GM23338 (cell line): ENCODE measurements around the gene GPR119. TPM values are rescaled to one million over a fixed set of nuclear protein-coding genes. Genes with fewer than 3 reads are reported as not detected.

Source experiments
- ATAC-seq: fragments of 200-7000 bp; cut with Tn5 transposase; 3 replicates; pipeline ENCODE4 v1.9.1; 2020
- DNase-seq: peaks from one replicate; pipeline ENCODE4 v3.0.0-alpha.2; 2015; ENCODE audit warnings: low spot score
- H2AFZ ChIP-seq: fragments of 200-600 bp; sonication (generic); 2 replicates; pipeline ENCODE4 v1.8.0; 2016; ENCODE audit warnings: antibody characterized with exemption, mild to moderate bottlenecking, moderate library complexity
- H3F3A ChIP-seq: fragments of 200-600 bp; sonication (generic); replicated peaks from 2 replicates; pipeline ENCODE4 v1.8.0; 2017; ENCODE audit warnings: antibody characterized with exemption, mixed run types, low read depth
- H3K27ac ChIP-seq: fragments of 200-600 bp; sonication (generic); 2 replicates; pipeline ENCODE4 v1.6.1; 2016; ENCODE audit warnings: low read depth
- H3K27me3 ChIP-seq: fragments of 200-600 bp; sonication (generic); 2 replicates; pipeline ENCODE4 v1.8.0; 2016; ENCODE audit warnings: mild to moderate bottlenecking, mixed run types, moderate library complexity; ENCODE audit not compliant: insufficient read depth
- H3K36me3 ChIP-seq: fragments of 200-600 bp; sonication (generic); 2 replicates; pipeline ENCODE4 v1.8.0; 2016; ENCODE audit warnings: mild to moderate bottlenecking; ENCODE audit not compliant: insufficient read depth
- H3K4me1 ChIP-seq: fragments of 200-600 bp; sonication (generic); 2 replicates; pipeline ENCODE4 v1.8.0; 2016; ENCODE audit warnings: mild to moderate bottlenecking, moderate library complexity; ENCODE audit not compliant: insufficient read depth
- H3K4me2 ChIP-seq: fragments of 200-600 bp; sonication (generic); 2 replicates; pipeline ENCODE4 v1.7.1; 2017; ENCODE audit warnings: mixed run types
- H3K4me3 ChIP-seq: fragments of 200-600 bp; sonication (generic); 2 replicates; pipeline ENCODE4 v1.6.1; 2016; ENCODE audit warnings: mixed run types
- H3K79me2 ChIP-seq: fragments of 200-600 bp; sonication (generic); replicated peaks from 2 replicates; pipeline ENCODE4 v1.8.0; 2017; ENCODE audit warnings: mild to moderate bottlenecking; ENCODE audit not compliant: insufficient read depth
- H3K9me2 ChIP-seq: fragments of 200-600 bp; sonication (generic); 2 replicates; pipeline ENCODE4 v1.8.0; 2017; ENCODE audit not compliant: insufficient read depth
- H4K20me1 ChIP-seq: fragments of 200-600 bp; sonication (generic); replicated peaks from 2 replicates; pipeline ENCODE4 v1.8.0; 2017; ENCODE audit warnings: mild to moderate bottlenecking; ENCODE audit not compliant: insufficient read depth
- H3K27ac Mint-ChIP-seq: 2 replicates; pipeline ENCODE4 v1.8.0; 2020; ENCODE audit warnings: inconsistent platforms, mild to moderate bottlenecking, moderate library complexity, mixed read lengths
- H3K27me3 Mint-ChIP-seq: 3 replicates; pipeline ENCODE4 v1.8.0; 2022; ENCODE audit warnings: low read depth, mild to moderate bottlenecking, moderate library complexity, mixed read lengths, inconsistent platforms; ENCODE audit not compliant: insufficient read depth, poor library complexity
- H3K36me3 Mint-ChIP-seq: 3 replicates; pipeline ENCODE4 v1.8.0; 2021; ENCODE audit warnings: low read depth, mild to moderate bottlenecking, inconsistent platforms, moderate library complexity, mixed read lengths
- H3K4me1 Mint-ChIP-seq: 3 replicates; pipeline ENCODE4 v1.8.0; 2020; ENCODE audit warnings: mild to moderate bottlenecking, inconsistent platforms, mixed read lengths
- H3K4me3 Mint-ChIP-seq: 3 replicates; pipeline ENCODE4 v1.8.0; 2021; ENCODE audit warnings: moderate library complexity, mild to moderate bottlenecking, inconsistent platforms, mixed read lengths
- H3K9me3 Mint-ChIP-seq: 3 replicates; pipeline ENCODE4 v1.8.0; 2020; ENCODE audit warnings: moderate library complexity, mild to moderate bottlenecking, inconsistent platforms, mixed read lengths
- CREB1 ChIP-seq: fragments of 250-450 bp; sonication (Bioruptor Pico); IDR thresholded peaks from 2 replicates; pipeline ENCODE4 v1.5.0; 2020; ENCODE audit warnings: low read depth, mild to moderate bottlenecking, moderate library complexity
- CTCF ChIP-seq, 2 experiments: fragments of 200-600 bp in 1 of 2; sonication (generic) in 1 of 2; conservative IDR thresholded peaks; 2 replicates each; pipeline versions ENCODE4 v1.5.1 to v1.6.1; 2016 to 2017; ENCODE audit warnings: antibody characterized with exemption in 2 of 2, low read depth in 2 of 2, mild to moderate bottlenecking in 2 of 2, moderate library complexity in 1 of 2
- EZH2 ChIP-seq: fragments of 200-600 bp; sonication (generic); IDR thresholded peaks from one replicate; pipeline ENCODE4 v1.8.0; 2017; ENCODE audit warnings: antibody characterized with exemption, mild to moderate bottlenecking, low read depth; ENCODE audit not compliant: unreplicated experiment
- EZH2phosphoT487 ChIP-seq: fragments of 200-600 bp; sonication (generic); IDR thresholded peaks from one replicate; pipeline ENCODE4 v1.8.1; 2018; ENCODE audit warnings: antibody characterized with exemption; ENCODE audit not compliant: unreplicated experiment
- NANOG ChIP-seq: IDR thresholded peaks from 2 replicates; pipeline ENCODE4 v1.6.1; 2016; ENCODE audit warnings: antibody characterized with exemption, borderline replicate concordance
- POLR2AphosphoS5 ChIP-seq: IDR thresholded peaks from 2 replicates; pipeline ENCODE4 v1.6.1; 2016; ENCODE audit warnings: antibody characterized with exemption, low read depth
- REST ChIP-seq: IDR thresholded peaks from one replicate; pipeline ENCODE4 v1.6.1; 2018; ENCODE audit warnings: antibody characterized with exemption; ENCODE audit not compliant: unreplicated experiment
- polyA plus RNA-seq: library from polyadenylated mRNA; unstranded; fragments of >200 nt; fragmentation: Nextera tagmentation; extraction: Ambion mirVana; gene quantifications from 2 replicates; pipeline ENCODE4 v1.2.1, GENCODE V29; 2016
- total RNA-seq: library from RNA; depleted of rRNA; stranded (reverse); fragments of >200 nt; shearing (Covaris generic); gene quantifications from 2 replicates; pipeline ENCODE4 v1.2.3, GENCODE V29; 2014

Gene GPR119
- total and polyA plus RNA-seq, 2 experiments from 2014 or later = not detected

- TF ChIP-seq CTCF (conservative IDR thresholded peaks at IDR 0.05; ENCODE audit: low read depth in 2 of 2) (no peak), POLR2AphosphoS5 (no peak), EZH2phosphoT487 (no peak), REST (no peak)
Observed at GRCh38 chrX:130343411-130343810, 42.1 kb downstream of the GPR119 start (continued).

- Histone ChIP-seq H3K4me1 (peaks cover 10% of the 10 kb centered on the region; the same call in 1 of the 2 replicates), H3K27ac (no peak overlapping the region), H2AFZ (no peak overlapping the region), H3K9me2 (no peaks in the 10 kb centered on the region), H3K27me3 (no peaks in the 10 kb centered on the region), H4K20me1 (no peaks in the 10 kb centered on the region), H3K79me2 (no peaks in the 10 kb centered on the region), H3F3A (no peaks in the 10 kb centered on the region), H3K36me3 (no peaks in the 10 kb centered on the region), H3K4me2 (peak overlapping the region; percentile 85), H3K4me3 (peak overlapping the region; percentile 68)
- Mint-ChIP-seq H3K27me3 (peaks cover 8% of the 10 kb centered on the region), H3K9me3 (no peaks in the 10 kb centered on the region; the same call in 2 of the 3 replicates), H3K36me3 (no peaks in the 10 kb centered on the region; the same call in 2 of the 3 replicates), H3K4me1 (peaks cover 32% of the 10 kb centered on the region), H3K27ac (no peak overlapping the region), H3K4me3 (peak overlapping the region; percentile 88)
- no peak for DNase-seq
- TF ChIP-seq EZH2 (no peak), NANOG (no peak), CREB1 (CRISPR knock-in tag) (no peak)
- ATAC-seq = no peak
Observed at GRCh38 chrX:130340271-130340670, 45.2 kb downstream of the GPR119 start.
